RPMI8226 (cell line): ENCODE results near the gene TRAPPC12.
"Not testable (repeated sequence)": the region's sequence is repeated elsewhere in the genome, so short reads cannot be mapped to it uniquely, and the experiment has no call there.

ENCODE experiments used
- DNase-seq: peaks from one replicate; pipeline ENCODE4 v3.0.0-alpha.2; 2015

The TRAPPC12 gene

GRCh38 chr2:3369340-3370181 is 9.9 kb upstream of the TRAPPC12 start:
- DNase-seq, result not testable (repeated sequence)

DNA sequence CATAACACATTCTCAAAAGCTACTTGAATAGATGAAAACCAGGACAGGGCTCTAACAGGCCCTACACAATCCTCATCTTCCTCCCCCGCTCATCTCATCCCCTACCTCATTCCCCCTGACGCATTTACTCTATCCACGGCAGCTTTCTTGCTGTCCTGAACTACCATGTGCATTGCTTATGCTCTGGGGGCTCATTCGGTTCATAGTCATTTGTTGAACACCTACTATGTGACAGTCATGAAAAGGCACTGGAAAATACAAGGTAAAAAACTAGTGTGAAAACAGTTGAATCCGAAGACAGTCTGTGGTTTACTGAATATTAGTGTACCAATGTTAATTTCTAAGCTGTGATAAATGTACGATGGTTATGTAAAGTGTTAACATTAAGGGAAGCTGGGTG is 2.7 kb upstream of the TRAPPC12 start:
- DNase-seq, result no peak

GRCh38 chr2:3377279-3377611 is 2.2 kb upstream of the TRAPPC12 start:
- DNase-seq, result peak; percentile 53

DNA sequence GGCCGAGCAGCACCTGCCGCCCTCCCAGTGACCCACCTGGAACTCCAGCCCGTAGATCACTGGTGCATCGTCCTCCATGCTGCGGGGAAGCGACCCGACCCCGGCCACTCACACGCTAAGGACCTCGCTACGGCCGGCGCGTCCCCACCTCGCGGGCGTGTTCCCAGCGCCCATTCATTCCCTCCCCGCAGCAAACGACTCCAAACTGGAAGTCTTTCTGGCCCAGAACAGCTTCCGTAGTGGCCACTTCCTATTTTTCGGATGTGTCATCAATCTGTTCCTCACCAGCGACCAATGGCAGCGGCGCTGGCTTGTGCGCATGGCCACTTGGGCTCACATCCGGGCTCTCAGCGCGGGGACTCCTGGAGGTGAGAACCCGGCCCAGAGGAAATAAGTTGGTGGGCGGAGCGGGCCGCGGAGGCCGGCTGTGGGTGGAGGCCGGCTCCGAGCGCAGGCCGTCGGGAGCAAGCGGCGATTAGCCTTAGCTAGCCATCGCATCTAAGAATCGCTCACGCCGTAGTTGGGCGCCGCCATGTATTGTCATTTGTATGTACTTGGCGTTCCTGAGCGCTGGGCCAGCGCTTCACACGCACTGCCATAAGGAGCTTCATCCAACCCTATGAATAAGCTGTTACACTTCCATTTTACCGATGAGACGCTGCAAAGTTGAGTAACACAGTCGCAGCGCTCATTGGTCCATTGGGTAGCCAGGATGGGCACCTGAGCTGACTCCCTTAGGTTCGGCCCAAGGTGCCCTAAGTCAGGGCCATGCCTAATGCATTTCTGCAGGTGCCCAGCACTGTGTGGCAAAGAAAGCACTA is 1.7 kb upstream of the TRAPPC12 start, which contains the start of gene EIPR1:
Gene EIPR1 (minus strand): TSS at position 207 of the 821 bp plus-strand sequence. CDS start 129 bp downstream, at position 78.
- DNase-seq, result peak; percentile 98

DNA sequence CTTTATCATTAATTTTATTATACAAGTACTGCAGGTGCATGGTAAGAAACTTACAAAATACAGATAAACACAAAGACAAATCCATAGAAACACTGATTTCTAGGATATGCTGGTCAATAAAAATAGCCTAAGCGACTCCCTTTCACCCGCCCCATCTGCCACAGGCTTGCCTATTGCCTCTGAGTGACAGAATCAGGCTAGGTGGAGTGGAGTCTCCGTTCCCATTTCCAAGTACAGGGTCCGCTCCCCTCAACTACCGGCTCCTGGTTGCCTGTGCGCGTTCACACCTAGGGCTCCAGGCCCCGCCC is 201 bp upstream of the TRAPPC12 start:
- DNase-seq, result no peak

DNA sequence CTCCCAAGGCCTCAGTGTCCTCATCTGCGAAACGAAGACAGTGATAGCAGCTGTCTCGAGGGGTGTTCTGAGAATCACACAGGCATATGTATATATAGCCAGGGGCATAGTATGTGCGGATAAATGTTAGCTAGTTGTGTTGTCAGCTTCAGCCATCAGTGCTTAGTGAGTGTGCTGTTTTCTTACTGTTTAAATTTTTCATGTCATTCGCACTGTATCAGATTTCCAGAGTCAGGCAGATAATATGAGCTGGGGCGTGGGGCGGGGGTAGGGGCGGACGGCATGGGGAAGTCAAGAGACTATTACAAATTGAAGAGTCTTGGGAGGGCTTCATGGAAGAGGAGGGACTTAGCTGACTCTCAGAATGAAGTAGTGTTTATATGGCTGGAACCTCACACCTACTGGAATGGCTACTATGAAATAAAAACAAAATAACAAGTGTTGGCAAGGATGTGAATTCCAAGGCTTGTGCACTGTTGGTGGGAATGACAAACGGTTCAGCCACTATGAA is 7.0 kb downstream of the TRAPPC12 start:
- DNase-seq, result no peak

DNA sequence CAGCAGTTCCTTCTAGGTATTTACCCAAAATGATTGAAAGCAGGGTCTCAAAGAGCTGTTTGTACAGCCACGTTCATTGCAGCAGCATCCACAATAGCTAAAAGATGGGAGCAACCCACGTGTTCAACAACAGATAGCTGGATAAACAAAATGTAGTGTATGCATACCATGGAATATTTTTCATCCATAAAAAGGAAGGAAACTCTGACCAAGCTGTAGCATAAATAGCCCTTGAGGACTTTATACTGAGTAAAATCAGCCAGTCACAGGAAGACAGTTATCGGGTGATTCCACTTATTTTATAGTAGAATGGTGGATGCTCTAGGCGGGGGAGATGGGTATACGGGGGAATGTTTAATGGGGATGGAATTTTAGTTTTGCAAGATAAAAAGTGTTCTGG is 7.5 kb downstream of the TRAPPC12 start:
- no peak for DNase-seq

- no peak for DNase-seq
These were observed 8.3 kb downstream of the TRAPPC12 start for GRCh38 chr2:3387644-3388411.

GRCh38 chr2:3388412-3388738 is 8.9 kb downstream of the TRAPPC12 start:
- DNase-seq, result no peak

DNA sequence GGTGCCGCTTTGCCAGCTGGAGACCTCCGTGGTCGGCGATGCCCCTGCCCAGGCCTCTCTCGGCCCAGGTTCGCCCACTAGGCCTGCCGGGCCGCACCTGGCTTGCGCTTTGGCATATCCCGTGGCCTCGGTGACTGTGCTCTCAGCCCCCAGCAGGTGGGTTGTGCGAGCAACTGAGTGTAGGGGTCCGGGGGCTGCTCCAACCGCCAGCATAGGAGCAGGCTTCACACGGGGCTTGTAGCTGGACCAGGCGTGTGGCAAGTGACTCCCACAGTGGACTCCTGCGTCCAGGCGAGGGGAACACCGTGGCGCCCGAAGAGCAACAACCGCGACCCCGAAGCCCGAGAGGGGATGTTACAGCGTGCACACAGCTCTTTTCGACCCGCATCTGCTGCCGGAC is 9.7 kb downstream of the TRAPPC12 start:
- DNase-seq, result no peak

DNA sequence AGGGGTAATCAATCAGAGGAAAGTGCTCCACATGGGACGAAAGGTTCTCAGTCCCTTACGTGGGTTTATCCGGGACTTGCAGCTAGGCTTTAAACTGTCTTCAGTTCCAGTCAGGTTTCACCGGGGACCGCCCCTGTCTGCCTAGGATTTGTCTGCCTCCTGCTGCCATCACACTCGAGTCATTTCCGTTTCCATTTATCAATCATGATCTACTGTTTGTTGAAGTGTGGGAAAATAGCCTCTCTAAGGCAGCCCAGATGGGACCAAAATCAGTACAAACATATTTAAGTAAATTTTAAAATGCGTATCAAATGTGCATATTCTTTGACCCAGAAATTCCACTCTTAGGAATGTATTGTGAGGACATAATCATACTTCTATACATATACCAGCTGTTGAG is 10.5 kb downstream of the TRAPPC12 start:
- DNase-seq, result no peak

GRCh38 chr2:3392216-3392615 is 12.7 kb downstream of the TRAPPC12 start:
- DNase-seq, result no peak

DNA sequence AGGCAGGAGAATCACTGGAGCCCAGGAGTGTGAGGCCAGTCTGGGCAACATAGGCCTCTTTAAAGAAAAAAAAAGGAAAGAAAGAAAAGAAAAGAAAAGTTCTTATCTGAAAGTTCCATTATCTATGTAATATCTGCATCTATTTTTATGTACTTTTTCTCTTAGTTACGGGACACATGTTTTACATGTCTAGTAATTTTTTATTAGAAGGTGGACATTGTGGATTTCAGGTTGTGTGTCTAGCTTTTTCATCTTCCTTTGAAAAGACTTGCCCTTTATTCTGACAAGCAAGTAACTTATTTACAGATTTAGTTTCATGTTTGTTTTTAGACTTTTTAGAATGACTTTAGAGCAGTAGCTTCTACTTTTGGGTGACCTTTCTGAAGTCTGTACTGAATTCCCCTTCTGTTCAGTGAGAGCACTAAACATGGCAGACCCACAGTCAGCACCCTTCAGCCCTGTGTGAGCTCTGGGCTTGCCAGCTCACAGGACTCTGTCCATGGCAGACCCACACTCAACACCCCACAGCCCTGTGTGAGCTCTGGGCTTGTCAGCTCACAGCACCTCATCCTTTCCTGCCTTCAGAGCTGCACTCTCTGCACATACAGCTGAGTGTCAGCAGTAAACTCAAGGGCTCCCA is 17.5 kb downstream of the TRAPPC12 start:
- DNase-seq, result no peak

- DNase-seq, result no peak
These were observed 19.4 kb downstream of the TRAPPC12 start for GRCh38 chr2:3398857-3399256.

GRCh38 chr2:3399381-3399780 is 19.9 kb downstream of the TRAPPC12 start:
- DNase-seq, result no peak

- no peak for DNase-seq
These were observed 20.3 kb downstream of the TRAPPC12 start for GRCh38 chr2:3399829-3400228.

DNA sequence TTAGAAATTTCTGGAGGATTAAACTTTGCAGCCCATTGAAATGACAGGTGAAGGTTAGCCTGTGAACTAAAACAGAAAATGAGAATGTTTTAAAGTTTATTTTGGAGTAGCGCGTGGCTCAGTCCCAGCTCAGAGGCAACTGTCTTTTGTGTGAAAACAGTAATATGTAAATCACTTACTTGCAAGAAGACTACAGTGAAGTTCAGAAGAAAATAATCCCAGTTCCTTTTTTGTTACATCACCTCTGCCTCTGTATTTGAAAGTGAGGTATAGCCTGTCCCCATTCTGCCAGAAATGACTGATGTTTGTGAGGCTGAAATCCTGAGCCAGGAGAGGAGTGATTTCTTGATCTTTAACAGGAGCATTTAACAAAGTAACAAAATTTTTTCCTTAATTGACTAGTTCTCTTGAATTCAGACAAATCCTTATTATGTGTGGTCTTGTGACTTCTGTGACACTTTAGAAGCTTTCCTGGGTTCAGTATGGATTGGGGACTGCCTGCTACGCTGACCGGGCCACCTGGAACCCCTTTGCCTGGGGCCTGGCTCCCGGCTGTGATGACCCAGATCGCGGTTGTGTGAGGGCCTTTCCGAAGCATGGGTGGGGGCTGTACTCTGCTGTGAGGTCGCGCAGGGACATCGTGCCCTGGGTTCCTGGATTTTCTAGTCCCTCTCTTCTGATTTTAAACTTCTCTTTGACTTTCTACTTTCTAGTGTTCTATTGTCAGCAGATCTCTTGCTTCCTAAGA is 24.3 kb downstream of the TRAPPC12 start:
- no peak for DNase-seq

- DNase-seq, result no peak
These were observed 24.9 kb downstream of the TRAPPC12 start for GRCh38 chr2:3404349-3404894.

DNA sequence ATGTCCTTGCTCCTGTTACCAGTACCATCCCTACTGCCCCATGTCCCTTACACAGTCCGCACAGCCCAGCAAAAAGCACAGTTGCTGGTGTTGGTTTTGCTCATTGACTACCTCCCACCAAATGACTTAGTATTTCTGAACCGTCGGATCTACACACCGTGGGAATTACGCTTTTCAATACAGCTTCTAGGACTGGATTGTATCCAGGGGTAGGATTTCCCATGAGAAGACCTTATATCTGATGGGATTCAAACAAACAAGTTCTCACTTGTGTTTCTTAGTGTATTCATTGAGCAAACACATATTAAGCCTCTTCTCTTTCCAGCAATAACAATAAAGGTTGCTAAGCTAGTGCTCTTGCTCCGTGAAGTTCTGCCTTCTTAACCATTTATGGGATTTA is 25.8 kb downstream of the TRAPPC12 start:
- DNase-seq, result no peak

GRCh38 chr2:3405876-3406275 is 26.4 kb downstream of the TRAPPC12 start:
- no peak for DNase-seq

- DNase-seq, result no peak
These were observed 27.0 kb downstream of the TRAPPC12 start for GRCh38 chr2:3406501-3406900.

- no peak for DNase-seq
These were observed 29.3 kb downstream of the TRAPPC12 start for GRCh38 chr2:3408781-3409180.
